Loucy (cell line): ENCODE measurements around the gene SPTLC3.

ENCODE experiments used
- EZH2phosphoT487 ChIP-seq: fragments of 200-600 bp; IDR thresholded peaks from 2 replicates; pipeline ENCODE4 v1.6.1; 2018; ENCODE audit warnings: antibody characterized with exemption, mild to moderate bottlenecking, moderate library complexity, borderline replicate concordance
- TF ChIP-seq, protein P1 (sequence below): fragments of 200-600 bp; sonication (generic); conservative IDR thresholded peaks from 2 replicates; pipeline ENCODE4 v1.5.1; 2014; ENCODE audit warnings: mild to moderate bottlenecking, antibody characterized with exemption, low read length

- TF ChIP-seq, protein P1, sequence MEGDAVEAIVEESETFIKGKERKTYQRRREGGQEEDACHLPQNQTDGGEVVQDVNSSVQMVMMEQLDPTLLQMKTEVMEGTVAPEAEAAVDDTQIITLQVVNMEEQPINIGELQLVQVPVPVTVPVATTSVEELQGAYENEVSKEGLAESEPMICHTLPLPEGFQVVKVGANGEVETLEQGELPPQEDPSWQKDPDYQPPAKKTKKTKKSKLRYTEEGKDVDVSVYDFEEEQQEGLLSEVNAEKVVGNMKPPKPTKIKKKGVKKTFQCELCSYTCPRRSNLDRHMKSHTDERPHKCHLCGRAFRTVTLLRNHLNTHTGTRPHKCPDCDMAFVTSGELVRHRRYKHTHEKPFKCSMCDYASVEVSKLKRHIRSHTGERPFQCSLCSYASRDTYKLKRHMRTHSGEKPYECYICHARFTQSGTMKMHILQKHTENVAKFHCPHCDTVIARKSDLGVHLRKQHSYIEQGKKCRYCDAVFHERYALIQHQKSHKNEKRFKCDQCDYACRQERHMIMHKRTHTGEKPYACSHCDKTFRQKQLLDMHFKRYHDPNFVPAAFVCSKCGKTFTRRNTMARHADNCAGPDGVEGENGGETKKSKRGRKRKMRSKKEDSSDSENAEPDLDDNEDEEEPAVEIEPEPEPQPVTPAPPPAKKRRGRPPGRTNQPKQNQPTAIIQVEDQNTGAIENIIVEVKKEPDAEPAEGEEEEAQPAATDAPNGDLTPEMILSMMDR = no peak
- no peak for TF ChIP-seq EZH2phosphoT487
Measured at GRCh38 chr20:13199279-13199678, 190.5 kb downstream of the SPTLC3 start.
